HuH-7 (cell line): Measurements from ENCODE around the gene SLC35B4.
A peak's percentile ranks its signal among the peaks of the same experiment; 100 is the strongest.

ENCODE experiments used
- DNase-seq: peaks from one replicate; pipeline ENCODE4 v3.0.0; 2011; ENCODE audit warnings: low spot score

The SLC35B4 gene, protein sequence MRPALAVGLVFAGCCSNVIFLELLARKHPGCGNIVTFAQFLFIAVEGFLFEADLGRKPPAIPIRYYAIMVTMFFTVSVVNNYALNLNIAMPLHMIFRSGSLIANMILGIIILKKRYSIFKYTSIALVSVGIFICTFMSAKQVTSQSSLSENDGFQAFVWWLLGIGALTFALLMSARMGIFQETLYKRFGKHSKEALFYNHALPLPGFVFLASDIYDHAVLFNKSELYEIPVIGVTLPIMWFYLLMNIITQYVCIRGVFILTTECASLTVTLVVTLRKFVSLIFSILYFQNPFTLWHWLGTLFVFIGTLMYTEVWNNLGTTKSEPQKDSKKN

DNA sequence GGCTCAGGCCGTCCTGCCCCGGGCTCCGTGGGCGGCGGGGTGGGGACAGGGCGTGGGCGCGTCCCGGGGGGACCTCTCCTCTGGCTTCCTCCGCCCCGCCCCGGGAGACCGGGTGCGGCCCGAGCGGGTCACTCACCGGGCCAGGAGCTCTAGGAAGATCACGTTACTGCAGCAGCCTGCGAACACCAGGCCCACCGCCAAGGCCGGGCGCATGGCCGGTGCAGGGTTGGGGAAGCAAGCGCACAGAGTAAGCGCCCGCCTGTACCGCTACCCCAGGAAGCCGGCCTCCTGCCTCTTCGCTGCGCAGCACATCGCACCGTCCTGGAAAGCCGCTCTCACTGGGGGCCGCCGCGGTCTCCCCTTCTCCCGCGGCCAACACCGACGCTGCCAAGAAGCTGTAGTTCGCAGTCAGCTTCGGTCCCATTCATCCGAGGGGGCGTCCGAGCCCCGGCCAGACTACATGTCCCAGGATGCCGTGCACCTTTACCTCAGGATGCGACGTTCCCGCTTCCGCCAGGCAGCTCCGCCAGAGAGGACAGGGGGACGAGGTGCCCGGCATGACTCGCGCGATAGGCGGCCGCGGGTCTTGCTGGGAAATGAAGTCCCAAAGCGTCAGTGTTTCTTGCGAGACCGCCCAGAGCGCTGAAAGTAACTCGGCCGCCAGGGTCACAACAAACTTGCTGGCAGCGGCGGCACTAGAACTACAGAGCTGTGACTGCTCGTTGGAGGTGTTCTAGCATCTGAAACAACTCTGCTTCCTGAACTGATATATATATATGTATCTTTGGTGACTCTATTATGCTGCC is at the start of gene SLC35B4:
SLC35B4 (minus strand) TSS at position 392 of the 806 bp plus-strand sequence; CDS start at position 213, 179 bp downstream.
- DNase-seq: peak; percentile 96

DNA sequence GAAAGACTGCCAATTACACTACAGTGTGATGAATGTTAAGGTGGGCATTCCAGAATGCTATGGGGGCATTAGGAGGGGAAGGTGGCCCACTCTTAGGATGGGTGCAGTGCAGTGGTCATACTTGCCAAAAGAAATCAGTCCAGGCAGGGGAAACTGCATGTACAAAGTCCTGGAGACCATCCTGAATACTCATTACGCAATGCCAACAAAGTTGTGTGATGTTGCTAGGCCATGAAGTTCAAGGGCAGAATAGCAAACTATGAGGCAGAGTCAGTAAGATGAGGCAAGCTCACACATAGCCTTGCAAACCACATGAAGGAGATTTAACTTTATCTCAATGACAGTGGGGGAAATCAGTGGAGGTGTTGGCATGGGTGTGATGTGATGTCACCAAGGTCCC is 49.8 kb upstream of the SLC35B4 start:
- no peak for DNase-seq

DNA sequence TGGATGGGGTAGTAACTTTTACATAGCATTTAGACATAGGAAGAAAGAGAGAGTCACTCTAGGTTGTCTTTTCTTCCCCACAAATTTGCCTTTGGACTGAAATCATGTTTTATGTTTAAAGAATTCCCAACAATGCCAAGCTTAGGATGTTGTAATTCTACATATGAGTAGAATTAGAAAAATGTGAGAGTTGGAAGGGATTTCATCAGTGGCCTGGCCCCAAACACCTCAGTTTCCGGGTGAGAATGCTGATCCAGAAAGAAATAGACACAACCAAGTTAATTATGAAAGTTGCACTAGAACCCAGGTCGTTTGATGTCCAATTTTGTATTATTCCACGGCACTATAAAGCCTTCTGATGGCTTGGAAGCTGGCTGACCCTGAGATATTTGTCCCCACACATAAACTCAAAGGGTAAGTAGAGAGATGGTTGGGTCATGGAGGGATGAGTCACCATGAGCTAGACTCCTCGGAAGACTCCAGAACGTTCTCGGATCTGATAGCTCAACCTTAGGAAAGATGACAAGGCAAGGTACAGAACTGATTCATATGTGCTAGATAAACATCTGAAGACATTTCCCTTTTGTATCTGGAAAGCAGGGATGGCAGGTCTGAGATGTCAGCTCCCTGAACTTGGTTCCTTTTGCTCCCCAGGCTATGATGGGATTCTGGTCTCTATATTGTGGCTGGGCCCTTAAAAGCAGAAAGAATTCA is 48.8 kb upstream of the SLC35B4 start:
- DNase-seq: no peak

DNA sequence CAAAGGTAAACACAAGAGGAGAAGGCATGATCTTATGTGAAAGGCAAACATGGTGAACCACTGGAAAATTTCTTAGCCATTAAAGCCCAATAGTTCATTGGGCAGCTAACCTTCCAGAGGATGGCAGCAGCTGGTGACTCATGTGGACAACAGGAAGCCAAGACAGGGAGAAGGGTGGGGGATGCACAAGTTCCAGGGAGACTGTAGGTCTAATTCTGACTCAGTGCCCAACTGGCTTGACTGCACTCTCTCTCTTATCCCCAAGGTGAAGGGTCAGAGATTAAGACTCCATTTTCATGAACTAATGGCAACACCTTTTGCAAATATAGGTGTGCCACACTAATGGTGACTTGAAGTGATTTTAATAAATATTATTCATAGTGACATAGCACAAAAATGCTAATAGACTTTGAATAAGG is 47.9 kb upstream of the SLC35B4 start:
- DNase-seq: no peak

DNA sequence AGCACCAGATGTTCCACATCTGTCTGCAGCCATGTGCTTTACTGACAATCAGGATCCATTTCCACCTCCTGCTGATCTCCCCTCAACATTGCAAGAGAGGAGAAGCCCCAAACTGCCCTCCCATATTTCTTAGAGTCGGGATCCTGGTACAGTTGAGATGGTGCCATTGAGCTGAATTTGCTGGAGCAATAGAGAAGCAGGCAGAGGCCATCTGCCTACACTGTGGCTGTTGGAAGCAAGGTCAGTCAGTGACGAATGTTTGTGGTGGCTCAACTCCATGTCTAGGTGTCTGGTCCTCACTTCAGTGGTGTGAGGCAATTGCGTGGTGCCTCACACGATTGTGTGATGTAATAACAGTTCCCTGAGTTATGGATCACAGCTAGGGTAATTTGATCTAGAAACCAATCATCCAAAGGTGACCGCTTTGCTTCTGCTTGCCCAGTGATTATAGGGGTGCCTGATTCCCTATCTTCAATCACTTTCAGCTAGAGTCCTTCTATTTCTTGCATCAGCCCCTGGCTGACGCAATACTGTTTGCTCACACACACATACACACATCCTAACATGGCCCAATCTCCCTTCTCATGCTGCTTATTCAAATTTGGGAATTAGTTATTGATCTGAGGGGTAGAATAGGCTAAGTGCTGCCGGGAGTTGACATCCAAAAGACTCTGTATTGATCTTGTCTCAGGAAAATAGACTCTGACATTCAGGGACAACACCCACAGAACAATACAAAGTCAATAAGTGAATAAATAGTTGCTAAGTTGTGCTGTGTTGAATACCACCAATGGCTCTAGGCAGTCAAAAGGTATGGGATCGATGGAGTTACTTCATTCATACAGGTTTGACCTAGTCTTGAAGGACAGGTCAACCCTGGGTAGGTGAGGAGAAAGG is 46.1 kb upstream of the SLC35B4 start:
- DNase-seq: no peak

DNA sequence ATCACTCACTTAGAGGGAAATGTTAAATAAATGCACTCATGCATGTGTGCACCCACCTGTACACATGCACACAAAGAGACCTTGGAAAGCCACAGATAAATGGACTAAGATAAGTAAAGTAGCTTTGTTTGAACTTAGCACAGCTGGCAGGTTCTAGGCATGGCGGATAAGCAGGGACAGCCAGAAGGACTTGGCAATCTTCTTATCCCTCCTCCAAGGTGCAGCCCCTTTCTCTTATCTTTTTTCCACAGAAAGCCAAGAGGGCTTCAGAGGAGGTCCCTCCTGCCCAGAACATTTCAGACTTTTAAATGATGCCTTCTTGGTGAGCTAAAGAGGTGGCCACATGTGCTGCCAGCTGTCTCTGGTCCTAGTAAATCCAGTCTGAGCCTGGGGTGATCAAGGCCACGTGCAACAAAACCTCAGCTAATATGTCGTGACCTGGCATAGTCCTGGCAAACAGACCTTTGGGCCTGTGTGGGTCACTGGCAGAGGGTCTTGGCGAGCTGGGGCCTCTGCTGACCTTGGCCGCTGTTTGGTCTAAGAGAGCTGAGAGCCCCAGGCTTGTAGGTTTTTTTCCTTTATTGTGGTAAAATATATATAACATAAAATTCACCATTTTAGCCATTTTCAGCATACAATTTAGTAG is 43.2 kb upstream of the SLC35B4 start:
- DNase-seq: no peak

DNA sequence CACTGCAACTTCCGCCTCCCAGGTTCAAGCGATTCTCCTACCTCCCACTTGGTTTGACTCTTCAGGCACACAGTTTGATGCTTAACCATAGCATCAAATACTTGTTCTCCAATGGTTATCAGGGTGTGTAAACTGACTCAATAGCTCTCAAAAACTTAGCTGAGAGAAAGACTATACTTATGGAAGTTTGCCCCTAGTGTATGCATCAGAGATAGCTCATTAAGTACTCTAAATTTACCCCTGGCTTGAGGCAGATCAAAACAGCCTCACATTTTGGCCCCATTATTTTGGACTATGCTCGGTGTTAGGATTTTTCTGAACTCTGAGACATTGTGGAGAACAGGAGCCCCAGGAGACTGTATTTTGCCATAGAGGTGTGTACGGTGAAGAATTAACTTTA is 40.8 kb upstream of the SLC35B4 start:
- no peak for DNase-seq

DNA sequence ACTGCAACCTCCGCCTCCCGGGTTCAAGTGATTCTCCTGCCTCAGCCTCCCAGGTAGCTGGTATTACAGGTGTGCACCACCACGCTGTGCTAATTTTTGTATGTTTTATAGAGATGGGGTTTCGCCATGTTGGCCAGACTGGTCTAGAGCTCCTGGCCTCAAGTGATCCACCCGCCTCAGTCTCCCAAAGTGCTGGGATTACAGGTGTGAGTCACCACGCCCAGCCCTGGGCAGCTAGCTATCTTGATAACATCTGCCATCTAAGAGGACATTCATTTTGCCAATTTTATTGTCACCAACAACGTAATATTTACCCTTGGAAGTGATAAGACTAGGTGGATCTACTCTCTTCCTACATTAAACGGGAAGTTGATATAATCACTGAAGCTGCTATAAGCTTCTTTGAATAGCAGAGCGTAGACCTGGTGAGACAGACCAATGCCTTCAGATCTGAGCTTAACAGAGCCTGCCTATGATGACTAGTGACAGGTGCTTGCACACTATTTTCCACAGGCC is 39.7 kb upstream of the SLC35B4 start:
- no peak for DNase-seq

DNA sequence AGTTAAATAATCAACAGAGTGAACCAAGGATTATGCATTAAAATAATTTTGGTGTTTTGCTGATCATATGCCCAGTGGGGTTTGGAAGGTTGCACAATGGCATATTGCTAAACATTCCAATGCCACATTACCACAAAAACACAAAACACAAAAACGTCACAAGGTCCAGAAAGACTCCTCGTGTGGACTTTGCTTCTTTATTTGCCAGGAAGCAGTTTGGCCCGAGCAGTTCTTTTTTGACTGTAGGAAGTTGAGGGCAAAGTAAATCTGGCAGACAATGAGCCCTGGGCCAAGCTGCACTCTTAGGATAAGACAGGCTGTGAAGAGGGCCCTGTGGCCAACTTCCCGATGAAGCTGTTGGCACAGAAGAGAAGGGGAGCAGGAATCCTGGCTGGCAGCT is 39.2 kb upstream of the SLC35B4 start:
- DNase-seq: no peak

DNA sequence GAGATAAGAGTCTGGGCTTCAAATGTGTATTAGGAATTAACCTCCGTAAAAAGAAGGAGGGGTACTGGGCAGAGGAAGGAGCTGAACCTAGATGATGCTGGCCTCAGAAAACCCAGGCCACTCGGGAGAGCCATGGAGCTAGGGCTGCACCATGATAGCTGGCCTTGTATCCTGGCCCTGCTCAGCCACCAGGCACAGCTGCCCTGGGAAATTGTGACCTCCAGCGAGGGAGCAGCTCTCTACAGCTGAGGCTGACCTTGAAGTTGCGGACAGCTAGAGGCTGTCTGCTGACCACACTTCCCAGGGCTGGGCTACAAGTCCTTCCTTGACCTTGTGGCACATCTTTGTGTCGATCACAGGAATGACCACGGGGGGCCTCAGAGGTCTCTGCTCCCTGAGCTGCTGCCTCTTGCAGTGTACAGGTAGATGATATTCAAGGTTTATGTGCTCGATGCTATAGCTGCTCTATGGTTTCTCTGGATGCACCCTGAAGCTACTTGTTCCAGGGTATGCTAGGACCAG is 38.3 kb upstream of the SLC35B4 start:
- no peak for DNase-seq

DNA sequence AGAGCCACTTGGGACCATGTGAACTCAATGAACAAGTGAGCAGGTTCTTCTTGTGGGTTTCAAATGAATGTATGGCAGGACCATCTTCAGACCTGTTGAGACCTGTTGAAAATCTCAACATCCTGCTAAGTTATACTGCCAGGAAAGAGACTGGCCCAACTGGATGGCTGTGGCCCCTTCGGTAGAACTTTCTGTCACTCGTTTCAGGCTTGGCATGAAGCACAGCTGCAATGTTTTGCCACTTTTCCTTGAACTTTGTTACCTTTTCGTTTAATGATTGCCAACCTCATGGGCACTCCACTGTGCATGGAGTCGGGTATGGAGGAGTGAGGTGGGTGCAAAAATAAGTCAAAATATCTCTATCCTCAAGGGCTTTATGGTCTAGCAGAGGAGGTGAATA is 36.7 kb upstream of the SLC35B4 start:
- DNase-seq: no peak

DNA sequence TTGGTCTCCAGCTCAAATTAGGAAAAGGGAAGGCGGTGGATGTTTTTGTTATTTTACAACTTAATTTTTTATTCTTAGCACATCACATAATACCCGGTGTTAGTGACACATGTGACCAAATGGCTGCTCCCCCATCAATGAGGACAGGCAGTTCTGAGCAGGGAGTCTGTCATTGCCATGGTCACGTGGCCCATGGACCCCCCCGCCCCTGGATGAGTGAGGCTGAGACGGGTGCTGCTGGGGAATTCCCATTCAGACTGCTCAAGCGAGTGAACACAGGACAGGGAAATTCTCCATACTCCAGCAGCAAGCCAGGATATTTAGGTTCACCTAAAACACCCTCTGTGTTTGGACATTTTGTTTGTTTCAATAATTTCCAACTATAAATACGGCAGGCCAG is 34.7 kb upstream of the SLC35B4 start:
- DNase-seq: no peak

DNA sequence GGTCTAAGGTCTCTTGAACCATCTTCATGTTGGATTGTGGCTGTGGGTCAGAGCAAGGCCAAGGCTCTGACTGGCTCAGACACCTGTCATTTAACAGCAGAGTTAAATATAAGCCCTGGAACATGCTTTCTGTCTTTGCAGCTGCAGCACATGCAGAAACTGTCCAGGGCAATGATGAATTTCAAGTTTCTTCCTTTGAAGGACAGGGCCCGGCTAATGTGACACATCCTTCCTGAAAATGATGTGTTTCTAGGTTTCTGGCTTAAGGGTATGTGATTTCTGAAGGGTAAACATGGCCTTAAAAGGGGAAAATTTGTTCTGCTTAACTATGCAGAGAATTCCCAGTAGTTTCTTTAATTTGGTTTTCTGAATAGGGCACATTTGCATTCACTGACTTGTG is 34.0 kb upstream of the SLC35B4 start:
- DNase-seq: no peak

DNA sequence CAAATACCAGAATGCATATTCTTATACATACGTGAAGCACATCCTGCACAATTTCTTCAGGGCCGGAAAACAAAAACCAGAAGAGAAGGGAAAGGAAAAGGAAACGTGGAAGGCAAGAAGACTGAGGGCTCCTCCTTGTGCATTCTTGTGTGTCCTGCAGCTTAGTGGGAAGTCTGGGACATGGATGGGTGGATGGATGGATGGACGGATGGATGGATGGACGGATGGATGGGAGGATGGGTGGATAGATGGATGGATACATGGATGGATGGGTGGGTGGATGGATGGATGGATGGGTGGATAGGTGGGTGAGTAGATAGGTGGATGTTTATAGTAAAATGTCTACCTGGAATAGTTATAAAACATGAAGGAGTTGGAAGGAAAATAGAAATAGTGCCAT is 30.8 kb upstream of the SLC35B4 start:
- no peak for DNase-seq

DNA sequence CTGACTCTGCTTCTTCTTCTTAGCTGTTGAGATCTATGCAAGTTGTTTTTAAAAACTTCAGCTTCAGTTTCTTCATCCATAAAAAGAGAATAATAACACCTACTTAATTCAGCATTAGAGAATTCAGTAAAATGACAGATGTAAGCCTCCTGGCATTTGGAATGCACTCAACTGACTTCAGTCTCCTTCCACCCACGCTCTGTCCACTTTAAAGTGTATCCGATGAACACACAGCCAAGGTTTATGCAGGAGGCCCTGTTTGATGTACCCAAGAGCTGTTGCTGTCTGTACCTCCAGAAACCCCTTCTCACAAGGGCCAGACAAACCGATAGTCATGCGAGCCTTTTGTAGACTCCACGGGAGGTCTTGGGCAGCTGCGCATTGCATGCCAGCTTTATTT is 27.1 kb upstream of the SLC35B4 start:
- DNase-seq: no peak

DNA sequence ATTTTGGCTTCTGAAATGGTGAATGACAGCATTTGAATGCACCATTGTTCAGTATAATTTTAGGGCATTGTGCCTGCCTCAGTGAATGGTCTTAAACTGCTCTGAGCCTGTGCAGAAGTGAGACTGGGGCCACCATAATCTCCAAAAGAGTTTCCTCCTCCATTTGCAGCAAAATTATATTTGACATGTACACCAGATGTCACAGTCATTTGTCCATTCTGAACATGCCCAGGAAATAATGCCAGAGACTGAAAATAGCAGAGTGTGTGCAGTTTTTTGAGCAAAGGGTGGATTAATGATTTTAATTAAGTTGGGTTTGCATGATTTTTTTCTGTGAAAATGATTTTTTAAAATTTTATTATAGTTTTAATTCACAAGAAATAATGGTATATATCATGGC is 26.4 kb upstream of the SLC35B4 start:
- no peak for DNase-seq

DNA sequence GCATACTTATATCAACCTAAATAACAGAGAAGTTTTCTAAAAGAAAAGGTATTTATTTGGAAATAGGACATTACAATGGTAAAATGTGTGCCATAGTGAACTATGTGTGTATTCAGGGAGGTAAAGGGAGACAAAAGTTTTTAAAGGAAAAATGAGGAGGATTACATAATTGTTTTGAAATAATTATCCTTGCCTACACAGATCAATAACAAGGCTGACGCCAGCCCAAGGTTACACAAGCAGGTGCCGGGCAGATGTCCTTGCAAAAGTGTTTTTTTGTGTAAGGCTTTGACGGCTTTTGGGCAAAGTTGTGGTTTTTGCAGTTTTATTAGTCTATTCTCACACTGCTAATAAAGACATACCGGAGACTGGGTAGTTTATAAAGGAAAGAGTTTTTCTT is 22.7 kb upstream of the SLC35B4 start:
- no peak for DNase-seq

DNA sequence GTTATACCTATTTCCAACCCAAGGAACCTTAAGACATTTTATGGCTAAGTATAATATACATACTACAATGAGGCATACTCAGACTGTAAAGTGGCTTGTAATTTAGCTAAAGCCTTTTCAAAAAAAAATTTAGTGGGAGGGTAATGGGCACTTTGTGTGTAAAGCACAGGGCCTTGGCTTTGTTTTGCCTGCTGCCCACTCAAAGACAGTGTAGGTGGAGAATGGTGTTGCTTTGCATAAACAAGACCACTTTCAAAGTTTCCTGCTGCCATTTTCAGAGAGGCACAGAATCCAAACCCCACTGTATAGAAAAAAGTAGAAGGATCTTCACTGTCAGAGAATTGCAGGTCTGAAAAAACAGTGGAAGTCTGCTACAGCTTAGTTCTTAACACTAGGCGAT is 21.2 kb upstream of the SLC35B4 start:
- DNase-seq: no peak

DNA sequence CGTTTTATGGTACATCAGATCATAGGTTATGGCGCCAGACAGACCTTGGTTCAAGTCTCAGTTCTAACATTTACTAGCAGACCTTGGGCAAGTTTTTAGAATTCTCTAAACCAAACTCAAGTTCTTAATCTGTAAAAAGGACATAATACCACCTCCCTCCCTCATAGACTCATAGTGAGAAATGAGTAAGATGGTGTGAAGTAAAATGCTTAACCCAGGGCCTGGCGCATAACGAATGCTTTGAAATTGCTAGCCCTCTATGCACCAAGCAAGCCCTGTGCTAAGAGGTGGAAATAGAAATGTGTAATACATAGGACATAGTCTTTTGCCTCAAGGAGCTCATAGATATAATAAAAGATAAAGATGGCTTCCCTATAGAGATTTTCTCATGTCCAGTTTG is 17.7 kb upstream of the SLC35B4 start:
- DNase-seq: no peak

DNA sequence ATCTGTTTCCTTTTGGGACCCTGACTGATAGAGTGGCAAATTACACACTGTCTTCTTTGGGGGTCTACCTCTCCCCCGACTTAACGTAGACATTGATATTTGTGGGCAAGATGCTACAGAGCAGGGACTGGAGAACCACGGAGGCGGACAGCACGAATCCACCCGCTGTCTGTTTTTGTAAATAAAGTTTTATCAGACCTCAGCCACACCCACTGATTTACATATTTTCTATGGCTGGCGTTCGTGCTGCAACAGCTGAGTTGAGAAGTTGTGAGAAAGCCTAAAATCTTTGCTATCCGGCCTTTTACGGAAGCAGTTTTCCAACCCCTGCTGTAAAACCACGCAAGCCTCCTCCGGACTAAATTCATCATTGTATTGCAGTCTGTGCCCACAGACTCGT is 17.2 kb upstream of the SLC35B4 start:
- no peak for DNase-seq

DNA sequence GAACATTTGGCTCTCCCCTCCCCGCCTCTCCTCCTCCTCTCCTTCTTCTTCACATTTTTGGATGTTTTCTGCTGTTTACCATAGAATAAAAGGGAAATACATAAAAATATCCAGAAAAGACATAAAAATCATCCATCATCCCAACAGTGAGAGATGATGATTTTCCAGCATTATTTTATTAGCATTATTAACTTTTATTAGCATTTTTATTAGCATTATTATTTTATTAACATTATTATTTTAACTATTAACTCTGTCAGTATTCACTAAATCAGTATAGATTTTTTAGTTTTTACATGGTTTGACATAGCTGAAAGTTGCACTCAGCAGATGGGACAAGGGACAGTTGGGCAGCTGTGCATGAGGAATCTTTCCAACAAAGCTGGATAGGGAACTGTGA is 16.2 kb upstream of the SLC35B4 start:
- DNase-seq: no peak
